CD4-positive, alpha-beta T cell treated with Interleukin-6 for 4 hours (primary cell): ENCODE measurements around the gene INSYN2B.
"Not testable (repeated sequence)": the region's sequence is repeated elsewhere in the genome, so short reads cannot be mapped to it uniquely, and the experiment has no call there.

Experiments
- DNase-seq: peaks from one replicate; pipeline ENCODE4 v3.0.0-alpha.2; 2020; ENCODE audit warnings: mixed read lengths

The INSYN2B gene

DNA sequence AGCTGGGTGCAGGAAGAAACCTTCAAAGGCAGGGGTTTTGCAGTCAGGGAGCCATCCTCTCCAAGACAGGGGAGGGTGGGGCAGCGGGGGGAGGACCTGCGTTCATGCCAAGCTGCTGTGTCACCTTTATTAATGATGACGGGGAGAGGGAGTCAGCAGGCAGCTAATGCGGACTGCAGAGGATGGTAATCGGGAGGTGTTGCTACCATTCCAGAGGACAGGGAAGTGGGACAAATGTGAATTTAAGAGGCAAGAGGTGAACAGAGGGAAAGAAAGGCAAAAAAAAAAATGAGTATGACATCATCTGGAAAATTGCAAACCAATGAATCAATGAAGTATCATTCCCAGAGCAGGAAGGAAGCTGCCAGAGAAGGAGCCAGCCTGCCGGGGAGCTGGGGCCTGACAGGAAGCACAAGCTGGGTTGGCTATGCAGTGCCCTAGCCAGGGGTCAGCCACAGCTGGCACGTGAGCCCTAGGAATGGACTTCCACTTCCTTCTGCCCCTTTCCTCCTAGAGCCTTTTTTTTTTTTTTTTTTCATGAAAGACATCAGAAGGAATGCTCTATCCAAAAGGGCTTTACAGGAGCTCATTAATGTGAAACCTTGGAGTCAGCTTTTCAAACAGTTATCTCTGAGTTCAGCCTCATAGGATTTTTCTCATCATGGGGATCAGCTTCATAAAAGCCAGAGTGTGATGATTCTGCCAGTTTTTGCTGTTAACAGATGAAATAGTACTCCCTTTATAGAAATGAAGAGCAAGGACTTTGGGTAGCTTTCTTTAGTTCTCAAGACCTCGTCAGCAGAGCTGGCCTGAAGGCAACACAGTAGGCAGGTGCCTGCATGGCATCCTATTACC, 9.2 kb downstream of the INSYN2B start:
- no peak for DNase-seq

DNA sequence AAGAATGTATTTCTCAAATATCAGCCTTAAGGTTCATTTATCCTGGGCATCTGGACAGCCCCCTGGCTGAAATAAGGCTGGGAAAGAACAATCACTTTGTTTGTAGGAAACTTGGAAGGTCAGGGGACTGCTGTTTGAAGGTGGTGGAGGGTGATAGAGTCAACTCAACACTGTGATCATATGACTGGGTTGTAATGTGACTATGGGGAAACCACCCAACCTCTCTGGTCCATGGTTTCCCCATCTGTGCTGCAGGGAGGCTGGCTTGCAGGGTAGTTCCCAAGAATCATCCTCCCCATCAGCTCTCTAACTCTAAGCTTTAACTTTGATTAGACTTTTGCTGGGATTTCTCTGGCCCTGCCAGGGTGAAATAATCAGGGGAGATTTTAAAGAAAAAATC, 10.0 kb downstream of the INSYN2B start:
- DNase-seq, result no peak

DNA sequence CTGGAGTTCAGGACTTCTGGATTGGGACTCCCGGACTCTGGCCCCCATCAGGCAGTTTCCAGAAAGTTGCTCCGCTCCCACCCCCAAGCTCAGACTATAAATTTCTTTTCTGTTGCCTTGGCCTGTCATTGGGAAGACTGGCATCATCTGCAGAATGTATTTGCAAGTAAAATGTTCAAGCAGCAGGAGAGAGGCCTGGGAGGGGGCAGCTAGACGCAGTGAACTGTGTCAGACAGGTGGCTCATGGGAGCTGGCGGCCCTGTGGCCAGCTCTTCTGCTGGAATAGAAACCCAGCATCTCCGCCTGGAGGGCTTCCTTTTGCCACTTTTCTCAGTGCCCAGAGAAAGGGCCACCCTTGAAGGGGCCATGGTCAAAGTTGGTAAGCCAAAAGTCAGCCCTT, 16.0 kb downstream of the INSYN2B start:
- DNase-seq, result no peak

DNA sequence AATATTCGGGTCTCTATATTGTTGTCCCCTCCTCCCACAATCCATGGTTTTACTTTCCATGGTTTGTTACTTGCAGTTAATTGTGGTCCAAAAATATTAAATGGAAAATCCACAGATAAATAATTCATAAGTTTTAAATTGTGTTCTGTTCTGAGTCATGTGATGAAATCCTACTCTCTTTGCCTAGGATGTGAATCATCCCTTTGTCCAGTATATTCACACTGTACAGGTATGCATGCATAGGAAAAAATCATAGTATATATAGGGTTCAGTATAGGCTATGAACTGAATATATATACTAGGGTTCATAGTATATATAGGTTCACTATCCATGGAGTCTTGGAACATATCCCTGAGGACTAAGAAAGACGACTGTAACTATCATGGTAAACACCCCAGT, 19.6 kb downstream of the INSYN2B start:
- no peak for DNase-seq

DNA sequence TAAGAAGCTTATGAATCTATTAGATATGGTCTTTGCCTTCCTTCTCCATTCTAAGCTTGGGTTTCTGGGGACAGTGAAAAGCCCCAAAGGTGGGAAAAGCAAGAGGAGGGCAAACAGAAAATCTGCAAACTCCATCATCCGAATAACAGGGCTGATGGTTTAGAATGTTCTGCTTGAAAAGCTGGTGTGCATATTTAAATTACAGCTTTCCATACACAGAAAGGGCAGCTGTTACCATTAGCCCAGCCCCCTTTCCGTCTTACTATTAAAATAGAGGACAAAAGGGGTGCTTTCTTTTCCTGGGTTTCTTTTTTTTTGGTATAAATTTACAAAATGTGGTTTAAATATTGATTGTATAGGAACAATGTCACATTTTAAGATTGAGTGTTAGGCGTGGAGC, 22.0 kb downstream of the INSYN2B start:
- DNase-seq, result no peak

DNA sequence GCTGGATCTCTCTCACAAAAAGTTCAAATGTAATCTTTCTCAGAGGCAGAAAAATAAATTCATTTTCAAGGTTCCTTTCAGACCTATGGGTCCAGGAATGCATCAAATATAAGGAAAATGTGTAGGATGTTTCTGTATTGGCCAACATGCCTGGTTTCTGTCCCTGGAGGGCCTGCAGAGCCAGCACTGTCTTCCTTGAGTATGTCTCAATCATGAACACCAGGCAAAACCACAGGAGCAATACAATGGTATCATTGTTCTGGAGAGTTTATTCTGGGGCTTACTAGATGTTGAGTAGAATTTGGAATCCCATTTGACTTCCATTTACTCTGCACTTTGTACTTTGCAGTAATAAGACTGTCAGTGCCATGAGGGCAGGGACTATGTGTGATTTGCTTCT, 23.5 kb downstream of the INSYN2B start:
- DNase-seq, result no peak

DNA sequence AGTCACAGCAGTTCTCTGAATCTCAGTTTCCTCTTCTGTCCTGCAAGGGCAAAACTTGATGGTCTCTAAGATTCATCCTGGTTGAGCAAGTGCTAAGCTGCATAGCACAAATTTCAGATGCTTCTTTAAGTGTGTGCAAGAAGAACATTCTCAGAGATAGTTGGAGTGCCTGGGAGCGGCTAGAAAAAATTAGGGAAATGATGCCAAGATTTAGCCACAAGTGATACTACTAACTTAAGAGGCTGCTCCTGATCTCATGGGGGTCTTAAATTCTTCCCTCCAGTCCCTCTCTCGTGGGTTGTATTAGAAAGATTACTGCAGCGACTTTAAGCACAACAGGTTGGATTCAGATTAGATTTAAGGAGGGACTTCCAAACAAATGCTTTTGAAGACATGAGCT, 24.2 kb downstream of the INSYN2B start:
- no peak for DNase-seq

DNA sequence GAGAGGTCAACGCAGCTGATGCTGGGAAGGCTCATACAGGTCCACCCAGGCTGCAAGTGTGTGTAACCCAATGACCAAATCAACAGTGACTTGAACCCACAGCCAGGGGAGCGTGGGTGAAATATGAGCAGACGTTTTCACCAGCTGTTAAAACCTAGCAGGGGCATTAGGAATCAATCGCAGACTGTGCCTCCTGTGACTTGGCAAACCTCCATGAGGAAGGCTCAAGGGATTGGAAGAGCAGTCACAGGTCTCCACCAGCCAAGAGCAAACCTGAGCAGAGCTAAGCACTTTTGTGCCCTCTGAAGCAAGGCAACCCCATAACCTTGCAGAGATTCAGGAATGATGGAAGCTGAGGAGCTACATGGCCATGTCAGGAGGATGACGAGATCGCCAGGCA, 25.5 kb downstream of the INSYN2B start:
- DNase-seq, result no peak

DNA sequence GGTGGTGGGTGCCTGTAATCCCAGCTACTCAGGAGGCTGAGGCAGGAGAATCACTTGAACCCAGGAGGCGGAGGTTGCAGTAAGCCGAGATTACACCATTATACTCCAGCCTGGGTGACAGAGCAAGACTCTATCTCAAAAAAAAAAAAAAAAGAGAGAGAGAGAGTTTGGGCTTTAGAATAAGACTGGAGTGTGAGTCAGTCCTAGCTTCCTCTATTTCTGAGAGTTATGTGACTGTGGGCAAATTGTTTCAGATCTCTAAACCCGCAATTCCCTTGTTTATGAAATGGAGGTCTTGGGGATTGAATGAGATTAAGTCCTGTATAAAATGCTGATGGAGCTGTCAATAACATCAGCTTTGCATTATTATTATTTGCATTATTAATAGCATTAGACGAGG, 27.1 kb downstream of the INSYN2B start:
- DNase-seq, result not testable (repeated sequence)

DNA sequence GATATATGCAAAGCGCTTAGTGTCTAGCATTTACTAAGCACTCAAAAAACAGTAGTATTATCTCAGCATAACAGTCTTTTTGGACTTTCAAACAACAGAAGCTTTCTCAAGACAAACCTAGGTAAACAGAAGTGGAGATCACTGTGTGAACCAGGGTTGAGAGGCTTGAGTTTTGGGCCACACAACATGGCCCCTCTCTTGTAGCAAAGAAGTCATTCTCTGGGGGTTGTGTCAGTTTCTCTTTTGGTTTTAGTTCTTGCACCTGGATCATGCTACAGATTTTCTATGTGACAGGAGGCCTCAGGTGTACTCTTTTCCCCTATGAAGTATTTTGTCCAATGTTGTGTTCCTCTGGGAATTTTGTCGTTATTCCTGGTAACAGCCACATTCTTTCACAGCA, 30.0 kb downstream of the INSYN2B start:
- DNase-seq, result no peak

DNA sequence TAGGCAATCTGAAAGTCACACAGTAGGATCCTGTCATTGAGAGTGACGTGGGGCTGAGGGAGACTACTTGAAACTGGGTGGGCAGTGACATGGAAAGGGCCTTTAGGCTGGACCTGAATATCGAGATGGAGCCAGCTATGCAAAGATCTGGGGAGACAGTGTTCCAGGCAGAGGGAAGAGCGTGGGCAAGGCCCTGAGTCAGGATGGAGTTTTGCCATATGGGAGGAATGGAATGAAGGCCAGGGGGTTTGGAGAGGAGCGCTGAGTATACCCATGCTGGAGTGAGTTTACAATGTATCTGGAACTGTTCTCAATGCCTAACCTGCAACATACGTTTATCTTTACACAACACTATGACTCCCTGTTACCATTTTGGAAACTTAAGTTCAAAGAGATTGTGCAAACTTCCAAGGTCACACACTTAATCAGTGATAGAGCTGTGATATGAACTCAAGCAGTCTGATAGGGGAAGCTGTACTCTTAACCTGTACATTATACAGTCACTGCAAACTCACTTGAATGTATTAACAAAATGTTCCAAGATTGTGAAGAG, 33.5 kb downstream of the INSYN2B start:
- no peak for DNase-seq

DNA sequence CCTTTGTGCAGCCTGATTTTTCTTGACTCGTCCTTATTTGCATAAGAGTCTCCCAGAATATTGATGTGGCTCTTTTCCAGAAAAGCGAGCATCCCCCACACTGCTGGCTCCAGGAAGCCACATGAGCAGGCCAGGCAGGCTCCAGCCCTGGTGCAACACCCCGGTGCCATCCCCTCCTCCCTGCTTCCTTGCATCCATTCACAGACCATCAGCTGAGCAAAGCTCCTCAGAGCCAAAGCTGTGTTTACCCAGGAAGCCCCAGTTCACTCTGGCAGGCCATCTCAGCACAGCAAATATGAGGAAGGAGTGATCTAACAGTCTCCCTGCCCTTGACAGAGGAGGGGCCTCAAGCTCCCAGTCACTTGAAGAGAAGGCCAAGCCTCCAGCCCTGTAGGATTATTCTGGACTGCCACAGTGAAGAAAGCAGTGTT, 34.4 kb downstream of the INSYN2B start:
- DNase-seq, result no peak

DNA sequence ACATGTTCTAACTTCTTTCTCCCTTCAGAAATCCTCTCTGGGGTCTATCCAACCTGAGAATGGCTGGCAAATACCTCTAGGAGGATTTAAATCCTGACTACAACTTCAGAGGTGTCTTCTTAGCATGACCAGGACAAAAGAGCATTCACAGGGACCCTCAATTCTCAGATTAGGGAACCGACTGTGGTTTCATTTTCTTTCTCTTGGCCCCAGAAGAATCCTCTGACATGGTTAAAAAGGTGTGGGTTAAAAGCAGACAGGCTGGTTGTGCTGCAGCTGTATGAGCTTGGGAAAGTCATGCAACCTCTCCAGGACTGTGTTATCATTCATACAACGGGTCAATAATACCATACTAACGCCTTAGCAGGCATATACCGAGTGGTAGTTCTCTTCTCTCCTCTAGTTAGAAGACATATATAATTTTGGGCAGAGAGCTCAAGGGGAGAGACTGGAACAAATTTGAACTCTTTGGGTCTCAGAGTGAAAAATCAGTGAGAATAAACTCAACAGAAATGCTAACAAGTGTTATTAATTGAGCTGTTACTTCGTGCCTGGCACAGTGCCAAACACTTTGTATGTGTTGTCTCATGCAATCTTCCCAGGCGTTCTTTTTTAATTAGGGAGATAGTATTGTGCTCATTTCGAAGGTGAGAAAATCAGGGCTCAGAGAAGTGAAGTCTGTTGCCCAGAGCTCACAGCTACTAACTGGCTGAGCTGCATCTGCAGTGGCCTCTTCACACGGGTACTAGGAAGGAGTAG, 35.2 kb downstream of the INSYN2B start:
- no peak for DNase-seq

DNA sequence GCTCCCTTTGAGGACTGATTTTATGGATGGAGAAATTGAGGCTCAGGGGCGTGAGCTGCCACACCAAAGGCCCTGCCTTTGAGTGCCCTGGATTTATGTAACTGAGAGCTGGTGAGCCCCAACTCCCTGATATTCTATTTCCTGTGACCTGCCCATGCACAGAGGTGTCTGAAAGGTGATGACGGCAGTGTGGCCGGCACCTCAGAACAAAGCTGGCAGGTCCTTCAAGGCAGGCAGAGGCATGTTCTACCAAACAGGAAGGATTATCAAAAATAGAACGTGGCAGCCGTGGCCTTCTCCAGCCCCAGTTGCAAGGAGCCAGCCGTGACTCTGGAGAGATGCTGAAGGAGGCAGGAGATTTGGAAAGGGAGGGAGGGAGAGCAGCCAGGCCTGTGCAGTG, 36.2 kb downstream of the INSYN2B start:
- no peak for DNase-seq

DNA sequence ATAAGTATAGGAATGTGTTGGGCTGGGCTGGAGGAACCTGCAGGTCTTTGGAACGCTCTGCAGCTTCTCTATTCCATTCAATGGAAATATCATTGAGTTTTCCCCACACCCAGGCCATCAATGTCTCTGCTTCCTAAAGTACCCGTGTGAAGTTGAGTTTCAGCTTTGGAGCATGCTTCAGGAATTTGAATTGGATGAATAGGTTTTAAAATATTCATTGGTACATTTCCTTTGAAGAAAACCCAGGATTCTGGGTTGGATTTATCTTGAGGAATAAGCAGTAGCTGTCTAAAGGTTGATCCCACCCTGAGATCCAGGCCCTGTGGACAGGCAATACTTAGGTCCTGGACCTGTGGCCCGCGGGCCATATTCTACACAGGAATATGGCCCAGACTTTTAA, 37.3 kb downstream of the INSYN2B start:
- DNase-seq, result no peak

DNA sequence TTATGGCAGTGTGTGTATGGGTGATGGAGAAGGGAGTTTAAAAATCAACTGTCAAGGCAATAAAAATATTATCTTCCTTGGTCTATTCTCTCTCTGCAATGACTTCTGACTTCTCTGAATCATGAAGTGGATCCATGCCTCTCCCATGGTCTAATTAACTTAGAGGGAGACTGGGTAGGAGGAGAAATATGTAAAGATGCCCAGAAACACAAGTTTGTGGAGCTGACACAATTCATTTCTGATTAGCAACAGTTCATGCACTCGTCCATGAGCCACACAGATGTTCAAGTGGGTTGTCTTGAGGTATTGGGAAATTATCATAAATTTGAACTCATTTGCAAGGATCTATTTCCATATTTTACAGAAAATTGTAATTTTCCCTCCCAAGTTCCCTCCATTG, 38.1 kb downstream of the INSYN2B start:
- DNase-seq, result no peak

DNA sequence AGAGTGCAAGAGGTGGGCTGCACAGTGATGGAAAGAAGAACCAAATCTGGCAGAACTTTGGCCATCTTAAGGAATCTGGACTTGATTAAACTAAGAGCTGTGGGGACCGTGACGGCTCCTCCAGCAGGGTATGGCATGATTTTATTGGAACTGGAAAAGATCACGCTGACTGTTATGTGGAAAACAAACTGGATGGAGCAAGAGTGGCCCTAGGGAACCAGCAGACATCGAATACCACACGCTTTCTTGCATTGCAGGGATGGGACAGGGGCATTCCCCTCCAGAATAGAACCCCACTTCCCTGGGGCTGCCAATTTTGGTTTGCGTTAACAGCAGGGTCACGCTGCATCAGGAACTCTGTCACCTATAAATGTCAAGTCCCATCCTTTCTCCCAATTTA, 38.8 kb downstream of the INSYN2B start:
- no peak for DNase-seq

DNA sequence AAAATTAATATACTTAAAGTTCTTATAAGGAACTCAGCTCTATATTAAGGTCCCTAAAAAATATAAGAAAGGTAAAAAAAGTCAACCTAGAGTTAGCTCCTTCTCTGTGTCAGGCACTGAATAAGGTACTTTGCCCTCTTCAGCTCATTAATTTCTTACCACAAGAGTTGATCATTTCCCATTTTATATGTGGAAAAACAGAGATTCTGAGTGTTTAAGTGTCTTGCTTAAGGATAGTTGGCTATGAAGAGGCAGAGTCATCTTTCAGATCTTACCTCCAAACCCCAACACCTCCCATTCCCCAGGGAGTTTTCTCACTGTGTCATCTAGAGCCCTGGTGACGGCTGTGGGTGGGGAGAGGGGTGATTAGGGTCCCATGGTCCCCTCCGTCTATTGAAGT, 40.6 kb downstream of the INSYN2B start:
- DNase-seq, result no peak

DNA sequence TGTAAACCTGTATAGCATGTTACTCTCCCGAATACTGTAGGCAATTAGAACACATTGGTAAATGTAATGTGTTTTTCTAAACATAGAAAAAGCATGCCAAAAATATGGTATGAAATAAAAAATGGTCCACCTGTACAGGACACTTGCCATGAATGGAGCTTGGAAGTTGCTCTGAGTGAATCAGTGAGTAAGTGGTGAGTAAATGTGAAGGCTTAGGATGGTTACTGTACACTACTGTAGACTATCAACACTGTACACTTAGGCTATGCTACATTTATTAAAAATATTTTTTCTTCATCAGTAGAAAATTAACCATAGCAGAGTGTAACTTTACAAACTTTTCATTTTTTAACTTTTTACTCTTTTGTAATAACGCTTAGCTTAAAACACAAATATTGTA, 41.9 kb downstream of the INSYN2B start:
- DNase-seq, result no peak

DNA sequence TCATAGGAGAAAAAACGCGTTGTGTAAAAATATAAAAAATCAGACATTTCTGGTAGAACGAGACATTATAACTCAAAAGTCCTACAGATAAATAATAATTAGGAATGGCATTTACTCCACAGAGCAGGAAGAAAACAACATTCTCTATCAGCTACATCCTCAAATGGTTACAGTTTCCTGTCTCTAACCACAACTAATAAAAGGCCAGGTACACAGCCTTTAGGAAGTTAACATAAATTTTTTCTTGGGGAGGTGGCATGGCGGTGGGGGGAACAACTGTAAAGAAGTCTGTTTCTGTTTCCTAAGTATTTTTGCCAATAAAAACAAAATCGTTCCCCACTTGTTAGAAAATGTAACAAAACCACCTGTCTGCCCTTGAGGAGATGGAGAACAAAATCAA, 44.5 kb downstream of the INSYN2B start:
- DNase-seq, result no peak

DNA sequence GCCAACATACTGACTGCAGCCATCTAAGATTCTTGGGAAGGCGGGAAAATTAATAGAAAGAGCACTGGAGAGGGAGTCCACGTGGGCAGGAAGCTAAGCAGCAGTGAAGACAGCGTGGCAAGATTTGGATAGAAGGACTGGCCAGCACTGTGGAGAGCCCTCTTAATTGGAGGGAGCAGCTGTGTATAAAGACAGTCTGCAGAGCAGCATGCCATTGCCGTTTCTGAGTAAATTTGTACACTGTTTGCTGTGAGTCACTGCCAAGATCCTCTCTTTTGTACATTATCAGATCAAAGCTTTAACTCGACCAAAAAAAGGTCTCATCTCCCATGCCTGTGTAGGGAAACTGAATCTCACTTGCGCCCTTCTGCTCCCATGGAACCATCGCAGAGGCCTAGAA, 45.3 kb downstream of the INSYN2B start:
- DNase-seq, result no peak

DNA sequence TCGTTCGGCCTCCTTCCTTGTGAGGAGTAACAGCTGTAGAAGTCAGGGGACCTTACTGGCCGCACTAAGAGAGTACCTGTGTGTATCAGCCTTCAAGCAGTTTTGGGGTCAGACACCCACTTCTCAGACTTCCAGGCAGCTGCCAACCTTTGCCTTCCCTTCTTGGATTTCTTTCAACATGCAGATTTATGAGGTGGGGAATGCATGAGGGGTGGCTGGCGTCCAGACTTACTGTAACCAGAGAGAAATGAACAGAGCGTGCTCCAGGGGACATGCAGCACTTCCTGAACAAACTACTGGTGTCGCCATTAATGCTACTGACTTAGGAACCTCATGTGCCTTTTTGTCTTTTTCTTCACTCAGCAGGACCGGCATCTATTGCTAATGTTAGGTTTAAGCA, 46.7 kb downstream of the INSYN2B start:
- DNase-seq, result no peak

DNA sequence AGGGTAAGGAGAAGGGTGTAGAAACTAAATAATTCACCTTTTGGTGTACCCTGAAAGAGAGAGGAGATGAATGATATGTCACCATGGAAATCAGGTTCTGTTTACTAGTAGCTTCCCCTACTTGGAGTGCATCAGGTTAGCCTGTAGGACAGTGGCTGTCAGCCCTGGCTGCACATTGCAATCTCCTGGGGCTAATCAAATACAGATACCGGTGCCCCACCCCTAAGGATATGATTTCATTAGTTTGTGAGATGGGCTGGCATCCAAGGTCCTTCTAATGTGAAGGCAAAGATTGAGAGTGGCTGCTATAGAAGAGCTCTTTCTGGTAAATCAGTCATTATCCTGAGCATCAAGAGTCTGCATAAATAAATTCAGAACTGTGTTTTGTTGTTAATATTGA, 47.2 kb downstream of the INSYN2B start:
- DNase-seq, result no peak

DNA sequence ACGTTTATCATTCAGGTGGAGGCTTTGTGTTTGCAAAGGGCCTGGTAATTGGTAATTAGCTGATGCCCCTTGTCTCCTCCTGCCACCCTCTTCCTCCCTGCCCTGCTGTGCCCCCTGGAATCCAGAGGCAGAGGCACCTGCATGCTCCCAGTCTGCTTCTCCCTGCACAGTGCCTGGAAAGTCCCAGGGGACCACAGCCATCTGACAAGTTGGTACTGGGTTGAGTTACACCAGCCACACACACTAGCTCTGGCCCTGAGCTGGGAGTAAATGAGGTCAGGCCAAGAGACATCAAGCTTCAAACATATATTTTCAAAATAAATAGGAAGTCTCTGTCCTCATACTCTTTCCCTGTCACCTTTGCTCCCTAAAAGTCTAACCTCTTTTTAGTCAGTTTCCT, 56.3 kb downstream of the INSYN2B start:
- no peak for DNase-seq
